ENCODE measurements around the gene HLA-A. TPM values are rescaled to one million over a fixed set of nuclear protein-coding genes. Genes with fewer than 3 reads are reported as not detected.

HLA-A gene
- total and polyA plus RNA-seq, 2 donors (not counting 3 experiments of a cell fraction or from before 2014, with no cell fraction given) = 294 to 822 TPM

DNA sequence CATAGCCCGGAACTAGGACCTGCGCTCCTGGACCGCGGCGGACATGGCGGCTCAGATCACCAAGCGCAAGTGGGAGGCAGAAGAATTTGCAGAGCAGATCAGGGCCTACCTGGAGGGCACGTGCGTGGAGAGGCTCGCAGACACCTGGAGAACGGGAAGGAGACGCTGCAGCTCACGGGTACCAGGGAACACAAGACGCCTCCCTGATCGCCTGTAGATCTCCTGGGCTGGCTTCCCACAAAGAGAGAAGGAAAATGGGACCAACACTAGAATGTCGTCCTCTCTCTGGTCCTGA, 15.1 kb upstream of the HLA-A start:
- Histone ChIP-seq H3K4me3 (replicated peaks in 1 of 3; ENCODE audit: insufficient read depth in 1 of 3, low read depth in 1 of 3, low read length in 3 of 3) (peak overlapping the region in 2 of 3 experiments; percentile 38 to 70), H3K79me2 (ENCODE audit: control insufficient read depth, insufficient read depth, low read length) (no peaks in the 10 kb centered on the region), H3K9me1 (replicated peaks; ENCODE audit: control insufficient read depth, extremely low read depth, insufficient read depth, low read length) (no peaks in the 10 kb centered on the region), H2AFZ (ENCODE audit: low read depth, low read length) (peak overlapping the region; percentile 84), H3K9me3 (replicated peaks; ENCODE audit: control insufficient read depth, insufficient read depth, low read length) (no peaks in the 10 kb centered on the region), H3K27ac (ENCODE audit: insufficient read depth, low read depth, low read length) (no peak overlapping the region), H3K4me1 (ENCODE audit: control insufficient read depth, extremely low read depth, insufficient read depth, low read length) (peaks cover 9% of the 10 kb centered on the region), H3K4me2 (ENCODE audit: insufficient read depth, low read length) (peak overlapping the region; percentile 24), H3K27me3 (ENCODE audit: control insufficient read depth in 2 of 2, insufficient read depth in 2 of 2, low read length in 2 of 2) (peaks cover 0 to 2% of the 10 kb centered on the region in 2 experiments), H3K9ac (replicated peaks; ENCODE audit: extremely low read depth, insufficient read depth, low read length) (peak overlapping the region; percentile 2), H3K36me3 (ENCODE audit: control insufficient read depth in 2 of 2, extremely low read depth in 1 of 2, insufficient read depth in 2 of 2, low read length in 2 of 2) (no peaks in the 10 kb centered on the region), H4K20me1 (replicated peaks; ENCODE audit: control insufficient read depth, extremely low read depth, insufficient read depth, low read length) (no peaks in the 10 kb centered on the region)
- TF ChIP-seq, protein P1, sequence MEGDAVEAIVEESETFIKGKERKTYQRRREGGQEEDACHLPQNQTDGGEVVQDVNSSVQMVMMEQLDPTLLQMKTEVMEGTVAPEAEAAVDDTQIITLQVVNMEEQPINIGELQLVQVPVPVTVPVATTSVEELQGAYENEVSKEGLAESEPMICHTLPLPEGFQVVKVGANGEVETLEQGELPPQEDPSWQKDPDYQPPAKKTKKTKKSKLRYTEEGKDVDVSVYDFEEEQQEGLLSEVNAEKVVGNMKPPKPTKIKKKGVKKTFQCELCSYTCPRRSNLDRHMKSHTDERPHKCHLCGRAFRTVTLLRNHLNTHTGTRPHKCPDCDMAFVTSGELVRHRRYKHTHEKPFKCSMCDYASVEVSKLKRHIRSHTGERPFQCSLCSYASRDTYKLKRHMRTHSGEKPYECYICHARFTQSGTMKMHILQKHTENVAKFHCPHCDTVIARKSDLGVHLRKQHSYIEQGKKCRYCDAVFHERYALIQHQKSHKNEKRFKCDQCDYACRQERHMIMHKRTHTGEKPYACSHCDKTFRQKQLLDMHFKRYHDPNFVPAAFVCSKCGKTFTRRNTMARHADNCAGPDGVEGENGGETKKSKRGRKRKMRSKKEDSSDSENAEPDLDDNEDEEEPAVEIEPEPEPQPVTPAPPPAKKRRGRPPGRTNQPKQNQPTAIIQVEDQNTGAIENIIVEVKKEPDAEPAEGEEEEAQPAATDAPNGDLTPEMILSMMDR (IDR thresholded peaks at IDR 0.05; ENCODE audit: extremely low read depth in 1 of 2, insufficient read depth in 1 of 2, low read depth in 1 of 2, low read length in 2 of 2) = no peak
- TF ChIP-seq JUN (IDR thresholded peaks at IDR 0.05; ENCODE audit: borderline replicate concordance, insufficient read depth, insufficient read length, low read depth) = no peak
- no peak for TF ChIP-seq MYC (IDR thresholded peaks at IDR 0.05; ENCODE audit: low read depth, low read length)
- TF ChIP-seq EZH2 (IDR thresholded peaks at IDR 0.05; ENCODE audit: borderline replicate concordance, low read depth, low read length, severe bottlenecking) = no peak
- TF ChIP-seq POLR2A (IDR thresholded peaks at IDR 0.05; ENCODE audit: low read depth, low read length) = no peak
- no peak for TF ChIP-seq POLR2AphosphoS5 (IDR thresholded peaks at IDR 0.05; ENCODE audit: insufficient read depth, low read depth, low read length)
- TF ChIP-seq, protein P2, sequence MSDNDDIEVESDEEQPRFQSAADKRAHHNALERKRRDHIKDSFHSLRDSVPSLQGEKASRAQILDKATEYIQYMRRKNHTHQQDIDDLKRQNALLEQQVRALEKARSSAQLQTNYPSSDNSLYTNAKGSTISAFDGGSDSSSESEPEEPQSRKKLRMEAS (IDR thresholded peaks at IDR 0.05; ENCODE audit: insufficient read depth, insufficient read length) = no peak
- TF ChIP-seq FOS (IDR thresholded peaks at IDR 0.05; ENCODE audit: borderline replicate concordance, insufficient read depth, low read length) = no peak
- TF ChIP-seq GATA2 (IDR thresholded peaks at IDR 0.05; ENCODE audit: insufficient read depth, insufficient read length, low read depth, low read length) = no peak
- CTCF ChIA-PET = no interaction called here
- peak; percentile 42 for FAIRE-seq
- no peak for DNase-seq (ENCODE audit: low read depth, low spot score)
- dilution Hi-C loops (cut with MboI; ENCODE audit: extremely low pct_ligation_motif_present, low sequenced_read_pairs) = no loop called here
- POLR2A ChIA-PET = no interaction called here
- no TSS peak for BruUV-seq (replicated peaks)
- intact Hi-C loops (cut with micrococcal nuclease) = loop anchor here (1.0 to 2.0 kb wide), 2 partner anchors 15 to 38 kb away; partner anchors contain the start of gene HLA-A
